ENCODE results near the gene SCAMP2. TPM values are rescaled to one million over a fixed set of nuclear protein-coding genes. Genes with fewer than 3 reads are reported as not detected.

The SCAMP2 gene
- total and polyA plus RNA-seq, 2 of the 13 experiments (the other 11 are each of a cell fraction or from before 2014, with no cell fraction given): 34.8 to 121 TPM

DNA sequence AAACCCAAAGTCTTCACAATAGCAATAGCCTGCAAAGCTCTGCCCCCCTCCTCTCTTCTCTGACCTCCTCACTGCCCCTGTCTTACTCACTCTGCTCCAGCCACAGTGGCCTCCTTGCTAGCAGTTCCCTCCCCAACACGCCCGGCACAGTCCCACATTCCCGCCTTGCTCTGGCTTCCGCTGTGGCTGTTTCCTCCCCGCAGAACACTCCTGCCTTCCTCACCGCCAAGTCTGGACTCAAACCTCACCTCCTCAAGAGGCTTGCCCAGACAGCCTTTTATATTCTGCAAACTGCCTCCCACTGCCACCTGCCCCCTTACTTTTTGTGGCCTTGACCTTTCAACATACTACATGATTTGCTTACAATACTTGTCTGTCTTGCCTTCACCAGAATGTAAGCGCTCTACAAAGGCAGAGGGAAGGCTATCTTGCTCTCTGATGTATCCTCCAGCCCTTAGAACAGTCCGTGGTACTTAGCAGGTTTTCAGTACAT is 16.3 kb upstream of the SCAMP2 start (continued):
- TF ChIP-seq TBL1XR1 (IDR thresholded peaks at IDR 0.05; ENCODE audit: borderline replicate concordance, low read length, partially characterized antibody) (no peak), SIN3B (IDR thresholded peaks at IDR 0.05; ENCODE audit: low read length) (no peak), NCOA1 (CRISPR knock-in tag; IDR thresholded peaks at IDR 0.05) (no peak), ADNP (CRISPR knock-in tag; IDR thresholded peaks at IDR 0.05) (no peak), NKX3-1 (CRISPR knock-in tag; IDR thresholded peaks at IDR 0.05) (peak; percentile 5; the same call in 1 of the 2 replicates), ZBTB8A (CRISPR knock-in tag; IDR thresholded peaks at IDR 0.05; ENCODE audit: borderline replicate concordance, low read depth) (no peak), IKZF4 (CRISPR knock-in tag; IDR thresholded peaks at IDR 0.05; ENCODE audit: borderline replicate concordance, low read depth, not compliant biosample characterization) (no peak), ZNF678 (CRISPR knock-in tag; IDR thresholded peaks at IDR 0.05) (no peak), ZMYM3 (CRISPR knock-in tag; IDR thresholded peaks at IDR 0.05) (peak; percentile 3; the same call in 1 of the 2 replicates), ZNF446 (CRISPR knock-in tag; IDR thresholded peaks at IDR 0.05) (peak; percentile 9; the same call in 1 of the 2 replicates), ZNF75D (CRISPR knock-in tag; IDR thresholded peaks at IDR 0.05; ENCODE audit: borderline replicate concordance) (no peak), MATR3 (CRISPR knock-in tag; IDR thresholded peaks at IDR 0.05) (no peak), ZNF282 (IDR thresholded peaks at IDR 0.05; ENCODE audit: partially characterized antibody) (no peak), AKAP8 (CRISPR knock-in tag; IDR thresholded peaks at IDR 0.05) (no peak), RXRA (CRISPR knock-in tag; IDR thresholded peaks at IDR 0.05) (no peak)
- TF ChIP-seq, protein P1, sequence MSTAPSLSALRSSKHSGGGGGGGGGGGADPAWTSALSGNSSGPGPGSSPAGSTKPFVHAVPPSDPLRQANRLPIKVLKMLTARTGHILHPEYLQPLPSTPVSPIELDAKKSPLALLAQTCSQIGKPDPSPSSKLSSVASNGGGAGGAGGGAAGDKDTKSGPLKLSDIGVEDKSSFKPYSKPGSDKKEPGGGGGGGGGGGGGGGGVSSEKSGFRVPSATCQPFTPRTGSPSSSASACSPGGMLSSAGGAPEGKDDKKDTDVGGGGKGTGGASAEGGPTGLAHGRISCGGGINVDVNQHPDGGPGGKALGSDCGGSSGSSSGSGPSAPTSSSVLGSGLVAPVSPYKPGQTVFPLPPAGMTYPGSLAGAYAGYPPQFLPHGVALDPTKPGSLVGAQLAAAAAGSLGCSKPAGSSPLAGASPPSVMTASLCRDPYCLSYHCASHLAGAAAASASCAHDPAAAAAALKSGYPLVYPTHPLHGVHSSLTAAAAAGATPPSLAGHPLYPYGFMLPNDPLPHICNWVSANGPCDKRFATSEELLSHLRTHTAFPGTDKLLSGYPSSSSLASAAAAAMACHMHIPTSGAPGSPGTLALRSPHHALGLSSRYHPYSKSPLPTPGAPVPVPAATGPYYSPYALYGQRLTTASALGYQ (CRISPR knock-in tag; IDR thresholded peaks at IDR 0.05): no peak
- TF ChIP-seq, protein P2, sequence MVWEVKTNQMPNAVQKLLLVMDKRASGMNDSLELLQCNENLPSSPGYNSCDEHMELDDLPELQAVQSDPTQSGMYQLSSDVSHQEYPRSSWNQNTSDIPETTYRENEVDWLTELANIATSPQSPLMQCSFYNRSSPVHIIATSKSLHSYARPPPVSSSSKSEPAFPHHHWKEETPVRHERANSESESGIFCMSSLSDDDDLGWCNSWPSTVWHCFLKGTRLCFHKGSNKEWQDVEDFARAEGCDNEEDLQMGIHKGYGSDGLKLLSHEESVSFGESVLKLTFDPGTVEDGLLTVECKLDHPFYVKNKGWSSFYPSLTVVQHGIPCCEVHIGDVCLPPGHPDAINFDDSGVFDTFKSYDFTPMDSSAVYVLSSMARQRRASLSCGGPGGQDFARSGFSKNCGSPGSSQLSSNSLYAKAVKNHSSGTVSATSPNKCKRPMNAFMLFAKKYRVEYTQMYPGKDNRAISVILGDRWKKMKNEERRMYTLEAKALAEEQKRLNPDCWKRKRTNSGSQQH (CRISPR knock-in tag; IDR thresholded peaks at IDR 0.05; ENCODE audit: low read depth): peak; percentile 91
- TF ChIP-seq, protein P3, sequence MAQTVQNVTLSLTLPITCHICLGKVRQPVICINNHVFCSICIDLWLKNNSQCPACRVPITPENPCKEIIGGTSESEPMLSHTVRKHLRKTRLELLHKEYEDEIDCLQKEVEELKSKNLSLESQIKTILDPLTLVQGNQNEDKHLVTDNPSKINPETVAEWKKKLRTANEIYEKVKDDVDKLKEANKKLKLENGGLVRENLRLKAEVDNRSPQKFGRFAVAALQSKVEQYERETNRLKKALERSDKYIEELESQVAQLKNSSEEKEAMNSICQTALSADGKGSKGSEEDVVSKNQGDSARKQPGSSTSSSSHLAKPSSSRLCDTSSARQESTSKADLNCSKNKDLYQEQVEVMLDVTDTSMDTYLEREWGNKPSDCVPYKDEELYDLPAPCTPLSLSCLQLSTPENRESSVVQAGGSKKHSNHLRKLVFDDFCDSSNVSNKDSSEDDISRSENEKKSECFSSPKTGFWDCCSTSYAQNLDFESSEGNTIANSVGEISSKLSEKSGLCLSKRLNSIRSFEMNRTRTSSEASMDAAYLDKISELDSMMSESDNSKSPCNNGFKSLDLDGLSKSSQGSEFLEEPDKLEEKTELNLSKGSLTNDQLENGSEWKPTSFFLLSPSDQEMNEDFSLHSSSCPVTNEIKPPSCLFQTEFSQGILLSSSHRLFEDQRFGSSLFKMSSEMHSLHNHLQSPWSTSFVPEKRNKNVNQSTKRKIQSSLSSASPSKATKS (CRISPR knock-in tag; IDR thresholded peaks at IDR 0.05): no peak
- TF ChIP-seq, protein P4, sequence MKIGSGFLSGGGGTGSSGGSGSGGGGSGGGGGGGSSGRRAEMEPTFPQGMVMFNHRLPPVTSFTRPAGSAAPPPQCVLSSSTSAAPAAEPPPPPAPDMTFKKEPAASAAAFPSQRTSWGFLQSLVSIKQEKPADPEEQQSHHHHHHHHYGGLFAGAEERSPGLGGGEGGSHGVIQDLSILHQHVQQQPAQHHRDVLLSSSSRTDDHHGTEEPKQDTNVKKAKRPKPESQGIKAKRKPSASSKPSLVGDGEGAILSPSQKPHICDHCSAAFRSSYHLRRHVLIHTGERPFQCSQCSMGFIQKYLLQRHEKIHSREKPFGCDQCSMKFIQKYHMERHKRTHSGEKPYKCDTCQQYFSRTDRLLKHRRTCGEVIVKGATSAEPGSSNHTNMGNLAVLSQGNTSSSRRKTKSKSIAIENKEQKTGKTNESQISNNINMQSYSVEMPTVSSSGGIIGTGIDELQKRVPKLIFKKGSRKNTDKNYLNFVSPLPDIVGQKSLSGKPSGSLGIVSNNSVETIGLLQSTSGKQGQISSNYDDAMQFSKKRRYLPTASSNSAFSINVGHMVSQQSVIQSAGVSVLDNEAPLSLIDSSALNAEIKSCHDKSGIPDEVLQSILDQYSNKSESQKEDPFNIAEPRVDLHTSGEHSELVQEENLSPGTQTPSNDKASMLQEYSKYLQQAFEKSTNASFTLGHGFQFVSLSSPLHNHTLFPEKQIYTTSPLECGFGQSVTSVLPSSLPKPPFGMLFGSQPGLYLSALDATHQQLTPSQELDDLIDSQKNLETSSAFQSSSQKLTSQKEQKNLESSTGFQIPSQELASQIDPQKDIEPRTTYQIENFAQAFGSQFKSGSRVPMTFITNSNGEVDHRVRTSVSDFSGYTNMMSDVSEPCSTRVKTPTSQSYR (CRISPR knock-in tag; IDR thresholded peaks at IDR 0.05; ENCODE audit: borderline replicate concordance): no peak
- TF ChIP-seq, protein P5, sequence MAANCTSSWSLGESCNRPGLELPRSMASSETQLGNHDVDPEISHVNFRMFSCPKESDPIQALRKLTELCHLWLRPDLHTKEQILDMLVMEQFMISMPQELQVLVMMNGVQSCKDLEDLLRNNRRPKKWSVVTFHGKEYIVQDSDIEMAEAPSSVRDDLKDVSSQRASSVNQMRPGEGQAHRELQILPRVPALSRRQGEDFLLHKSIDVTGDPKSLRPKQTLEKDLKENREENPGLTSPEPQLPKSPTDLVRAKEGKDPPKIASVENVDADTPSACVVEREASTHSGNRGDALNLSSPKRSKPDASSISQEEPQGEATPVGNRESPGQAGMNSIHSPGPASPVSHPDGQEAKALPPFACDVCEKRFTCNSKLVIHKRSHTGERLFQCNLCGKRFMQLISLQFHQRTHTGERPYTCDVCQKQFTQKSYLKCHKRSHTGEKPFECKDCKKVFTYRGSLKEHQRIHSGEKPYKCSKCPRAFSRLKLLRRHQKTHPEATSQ (CRISPR knock-in tag; IDR thresholded peaks at IDR 0.05; ENCODE audit: borderline replicate concordance): peak; percentile 81; the same call in 1 of the 2 replicates

All from HepG2 (cell line).